Coronary artery (tissue), 2 donors: Measurements from ENCODE around the gene UGGT2.

ENCODE experiments used
- DNase-seq: peaks from one replicate; pipeline ENCODE4 v3.0.0-alpha.2; 2017; ENCODE audit warnings: low spot score
- H3K27ac ChIP-seq, 2 donors: fragments of 200-600 bp; sonication (generic); one replicate each; pipeline ENCODE4 v1.5.1; 2016 to 2019
- H3K4me3 ChIP-seq: fragments of 200-600 bp; sonication (generic); 2 replicates; pipeline ENCODE4 v1.5.1; 2016; ENCODE audit warnings: mild to moderate bottlenecking, moderate library complexity
- CTCF ChIP-seq: fragments of 200-600 bp; sonication (generic); IDR thresholded peaks from one replicate; pipeline ENCODE4 v1.5.1; 2019; ENCODE audit warnings: antibody characterized with exemption

Gene UGGT2

GRCh38 chr13:95898256-95898655 lies 154.9 kb downstream of the UGGT2 start:
- no peak for DNase-seq
- TF ChIP-seq CTCF, result no peak
- Histone ChIP-seq H3K27ac (no peak overlapping the region), H3K4me3 (no peak overlapping the region)

- TF ChIP-seq CTCF, result no peak
- no peak for DNase-seq
- no peak overlapping the region for H3K27ac ChIP-seq
- H3K4me3 ChIP-seq, result no peak overlapping the region
Measured at GRCh38 chr13:95896301-95896700, 156.9 kb downstream of the UGGT2 start.

GRCh38 chr13:95893861-95894260 lies 159.3 kb downstream of the UGGT2 start:
- no peak for DNase-seq
- no peak for TF ChIP-seq CTCF
- no peak overlapping the region for H3K27ac ChIP-seq
- no peak overlapping the region for H3K4me3 ChIP-seq

- TF ChIP-seq CTCF, result no peak
- no peak for DNase-seq
- Histone ChIP-seq H3K4me3 (no peak overlapping the region), H3K27ac (no peak overlapping the region)
Measured at GRCh38 chr13:95882121-95882520, 171.1 kb downstream of the UGGT2 start.

GRCh38 chr13:95880331-95880730 lies 172.9 kb downstream of the UGGT2 start:
- no peak overlapping the region for H3K27ac ChIP-seq
- no peak for DNase-seq
- no peak for TF ChIP-seq CTCF
- no peak overlapping the region for H3K4me3 ChIP-seq

GRCh38 chr13:95874286-95874685 lies 178.9 kb downstream of the UGGT2 start:
- DNase-seq, result no peak
- Histone ChIP-seq H3K27ac (no peak overlapping the region), H3K4me3 (no peak overlapping the region)
- no peak for TF ChIP-seq CTCF

GRCh38 chr13:95870421-95870820 lies 182.8 kb downstream of the UGGT2 start:
- no peak for TF ChIP-seq CTCF
- Histone ChIP-seq H3K27ac (no peak overlapping the region), H3K4me3 (no peak overlapping the region)
- DNase-seq, result no peak
